ENCODE results near the gene FCER2.
"Not testable (repeated sequence)": the region's sequence is repeated elsewhere in the genome, so short reads cannot be mapped to it uniquely, and the experiment has no call there.

The FCER2 gene

GRCh38 chr19:7645656-7646425 is 56.1 kb downstream of the FCER2 start:
- Histone ChIP-seq H3K79me2 (ENCODE audit: control insufficient read depth, low read length) (no peaks in the 10 kb centered on the region), H3K27me3 (ENCODE audit: control insufficient read depth, low read length) (no peaks in the 10 kb centered on the region), H3K4me3 (ENCODE audit: low read length) (no peak overlapping the region), H4K20me1 (ENCODE audit: control insufficient read depth, insufficient read depth, low read depth, low read length) (no peaks in the 10 kb centered on the region), H3K4me2 (ENCODE audit: low read length) (no peak overlapping the region; the same call in 1 of the 2 replicates), H3K27ac (ENCODE audit: low read depth, low read length) (0 out of 2 replicates have a peak overlapping the region, but pooled peaks have one; percentile 12), H3K36me3 (ENCODE audit: control insufficient read depth, low read length) (peaks cover 3% of the 10 kb centered on the region; the same call in 1 of the 2 replicates), H3K9me2 (replicated peaks; ENCODE audit: control insufficient read depth, low read length) (no peaks in the 10 kb centered on the region), H3K9me3 (ENCODE audit: control insufficient read depth, insufficient read depth, low read length) (no peaks in the 10 kb centered on the region), H3F3A (ENCODE audit: control insufficient read depth, insufficient read depth) (0 out of 2 replicates have a peak, but pooled peaks cover 3% of the 10 kb centered on the region), H3K4me1 (ENCODE audit: control insufficient read depth, low read length) (peaks cover 40% of the 10 kb centered on the region)
- TF ChIP-seq EZH2phosphoT487 (IDR thresholded peaks at IDR 0.05; ENCODE audit: borderline replicate concordance, low read length) (no peak), CTCF (IDR thresholded peaks at IDR 0.05; ENCODE audit: low read depth, low read length, poor library complexity, severe bottlenecking) (no peak)

- no peaks in the 10 kb centered on the region for H3K9me2 ChIP-seq (replicated peaks; ENCODE audit: control insufficient read depth, low read length)
- H3K4me2 ChIP-seq (ENCODE audit: low read length) = no peak overlapping the region; the same call in 1 of the 2 replicates
- no peak overlapping the region for H3K4me3 ChIP-seq (ENCODE audit: low read length)
- H3K36me3 ChIP-seq (ENCODE audit: control insufficient read depth, low read length) = peaks cover 7% of the 10 kb centered on the region; the same call in 1 of the 2 replicates
- TF ChIP-seq EZH2phosphoT487 (IDR thresholded peaks at IDR 0.05; ENCODE audit: borderline replicate concordance, low read length) (no peak), CTCF (IDR thresholded peaks at IDR 0.05; ENCODE audit: low read depth, low read length, poor library complexity, severe bottlenecking) (no peak)
- H3F3A ChIP-seq (ENCODE audit: control insufficient read depth, insufficient read depth) = 0 out of 2 replicates have a peak, but pooled peaks cover 3% of the 10 kb centered on the region
- H3K9me3 ChIP-seq (ENCODE audit: control insufficient read depth, insufficient read depth, low read length) = no peaks in the 10 kb centered on the region; the same call in 1 of the 2 replicates
- peaks cover 38% of the 10 kb centered on the region for H3K4me1 ChIP-seq (ENCODE audit: control insufficient read depth, low read length)
- H3K27me3 ChIP-seq (ENCODE audit: control insufficient read depth, low read length) = no peaks in the 10 kb centered on the region
- H3K79me2 ChIP-seq (ENCODE audit: control insufficient read depth, low read length) = no peaks in the 10 kb centered on the region
- H3K27ac ChIP-seq (ENCODE audit: low read depth, low read length) = no peak overlapping the region
- no peaks in the 10 kb centered on the region for H4K20me1 ChIP-seq (ENCODE audit: control insufficient read depth, insufficient read depth, low read depth, low read length)
Observed at GRCh38 chr19:7645163-7645562, 56.8 kb downstream of the FCER2 start.

GRCh38 chr19:7644550-7644877 is 57.4 kb downstream of the FCER2 start:
- TF ChIP-seq EZH2phosphoT487 (IDR thresholded peaks at IDR 0.05; ENCODE audit: borderline replicate concordance, low read length) (no peak), CTCF (IDR thresholded peaks at IDR 0.05; ENCODE audit: low read depth, low read length, poor library complexity, severe bottlenecking) (no peak)
- Histone ChIP-seq H3K79me2 (ENCODE audit: control insufficient read depth, low read length) (no peaks in the 10 kb centered on the region), H3K36me3 (ENCODE audit: control insufficient read depth, low read length) (peaks cover 13% of the 10 kb centered on the region; the same call in 1 of the 2 replicates), H3K27me3 (ENCODE audit: control insufficient read depth, low read length) (no peaks in the 10 kb centered on the region), H3K9me2 (replicated peaks; ENCODE audit: control insufficient read depth, low read length) (no peaks in the 10 kb centered on the region), H3K9me3 (ENCODE audit: control insufficient read depth, insufficient read depth, low read length) (peaks cover 5% of the 10 kb centered on the region; the same call in 1 of the 2 replicates), H3K4me3 (ENCODE audit: low read length) (no peak overlapping the region), H3K27ac (ENCODE audit: low read depth, low read length) (no peak overlapping the region), H4K20me1 (ENCODE audit: control insufficient read depth, insufficient read depth, low read depth, low read length) (no peaks in the 10 kb centered on the region), H3K4me2 (ENCODE audit: low read length) (no peak overlapping the region), H3K4me1 (ENCODE audit: control insufficient read depth, low read length) (peaks cover 36% of the 10 kb centered on the region), H3F3A (ENCODE audit: control insufficient read depth, insufficient read depth) (peaks cover 9% of the 10 kb centered on the region; the same call in 1 of the 2 replicates)

GRCh38 chr19:7643629-7644549 is 58.0 kb downstream of the FCER2 start:
- not testable (repeated sequence) for H3K9me2 ChIP-seq (replicated peaks; ENCODE audit: control insufficient read depth, low read length); H3K27me3 ChIP-seq (ENCODE audit: control insufficient read depth, low read length); H3K9me3 ChIP-seq (ENCODE audit: control insufficient read depth, insufficient read depth, low read length); H3K79me2 ChIP-seq (ENCODE audit: control insufficient read depth, low read length); H3K4me3 ChIP-seq (ENCODE audit: low read length); H4K20me1 ChIP-seq (ENCODE audit: control insufficient read depth, insufficient read depth, low read depth, low read length); H3F3A ChIP-seq (ENCODE audit: control insufficient read depth, insufficient read depth); H3K4me2 ChIP-seq (ENCODE audit: low read length); H3K27ac ChIP-seq (ENCODE audit: low read depth, low read length)
- Histone ChIP-seq H3K36me3 (ENCODE audit: control insufficient read depth, low read length) (peaks cover 13% of the 10 kb centered on the region; the same call in 1 of the 2 replicates), H3K4me1 (ENCODE audit: control insufficient read depth, low read length) (peaks cover 30% of the 10 kb centered on the region)
